D721Med (cell line): ENCODE results near the gene R3HCC1L.
"Not testable (repeated sequence)": the region's sequence is repeated elsewhere in the genome, so short reads cannot be mapped to it uniquely, and the experiment has no call there.

Experiments used
- DNase-seq: peaks from one replicate; pipeline ENCODE4 v3.0.0; 2011; ENCODE audit warnings: low spot score; ENCODE audit not compliant: insufficient read length
- FAIRE-seq: peaks from 2 replicates; lab custom pipeline; 2011; peaks lifted over from hg19 to GRCh38; lab: Jason Lieb, UNC
- CTCF ChIP-seq: IDR thresholded peaks from 2 replicates; pipeline ENCODE4 v1.5.1; 2012; ENCODE audit warnings: mild to moderate bottlenecking, control low read depth; ENCODE audit not compliant: insufficient read depth; ENCODE audit errors: missing control alignments

R3HCC1L gene

GRCh38 chr10:98144985-98145384 lies 10.5 kb downstream of the R3HCC1L start:
- no peak for FAIRE-seq
- no peak for DNase-seq
- no peak for TF ChIP-seq CTCF

- FAIRE-seq (no peak), DNase-seq (no peak)
- TF ChIP-seq CTCF: no peak
These were observed 15.4 kb downstream of the R3HCC1L start for GRCh38 chr10:98149858-98150257.

- TF ChIP-seq CTCF: no peak
- DNase-seq (no peak), FAIRE-seq (no peak)
These were observed 16.1 kb downstream of the R3HCC1L start for GRCh38 chr10:98150544-98150943.

- FAIRE-seq, DNase-seq: not testable (repeated sequence)
These were observed 18.3 kb downstream of the R3HCC1L start for GRCh38 chr10:98152778-98153177.

- not testable (repeated sequence) for FAIRE-seq, DNase-seq
These were observed 18.9 kb downstream of the R3HCC1L start for GRCh38 chr10:98153213-98153958.

- DNase-seq (no peak), FAIRE-seq (no peak)
- TF ChIP-seq CTCF: no peak
These were observed 19.6 kb downstream of the R3HCC1L start for GRCh38 chr10:98154076-98154475.

GRCh38 chr10:98158576-98158975 lies 24.1 kb downstream of the R3HCC1L start:
- DNase-seq (no peak), FAIRE-seq (no peak)
- no peak for TF ChIP-seq CTCF

- FAIRE-seq: no peak
These were observed 29.5 kb downstream of the R3HCC1L start for GRCh38 chr10:98163941-98164340.

More at GRCh38 chr10:98163941-98164340, 29.5 kb downstream of the R3HCC1L start:
- no peak for TF ChIP-seq CTCF
- no peak for DNase-seq
